ENCODE measurements around the gene TMEM89. TPM values are rescaled to one million over a fixed set of nuclear protein-coding genes. Genes with fewer than 3 reads are reported as not detected.

TMEM89 gene
- total and polyA plus RNA-seq, 5 donors from 2014 or later = not detected

- no peaks in the 10 kb centered on the region for H3K4me1 ChIP-seq (ENCODE audit: control insufficient read depth, insufficient read depth, low read length, poor library complexity, severe bottlenecking)
- no peak overlapping the region for H3K27ac ChIP-seq (ENCODE audit: insufficient read depth, low read length, poor library complexity, severe bottlenecking)
- no peak overlapping the region for H3K27ac Mint-ChIP-seq
- no peaks in the 10 kb centered on the region for H3K27me3 ChIP-seq (ENCODE audit: control insufficient read depth, insufficient read depth, low read length)
- H3K4me3 Mint-ChIP-seq = no peak overlapping the region
- H3K36me3 ChIP-seq (ENCODE audit: control insufficient read depth, insufficient read depth, low read length) = no peaks in the 10 kb centered on the region
- peaks cover 0 to 11% (median 8%) of the 10 kb centered on the region in 4 donors for H3K4me1 Mint-ChIP-seq
- no peak for DNase-seq
- H3K9me3 ChIP-seq (ENCODE audit: control insufficient read depth in 2 of 2, low read length in 2 of 2) = peaks cover 12 to 14% of the 10 kb centered on the region in 2 experiments
- H3K4me3 ChIP-seq (ENCODE audit: low read depth, low read length) = no peak overlapping the region
- ATAC-seq (ENCODE audit: low read depth in 2 of 2) = no peak
- no peaks in the 10 kb centered on the region for H3K27me3 Mint-ChIP-seq
- peaks cover 0 to 11% (median 0%) of the 10 kb centered on the region in 7 donors for H3K9me3 Mint-ChIP-seq
- H3K36me3 Mint-ChIP-seq = peaks cover 3% of the 10 kb centered on the region
These were observed 1.7 kb downstream of the TMEM89 start for GRCh38 chr3:48619541-48620524.

GRCh38 chr3:48617559-48617958 is 4.0 kb downstream of the TMEM89 start:
- Histone ChIP-seq H3K27ac (ENCODE audit: insufficient read depth, low read length, poor library complexity, severe bottlenecking) (no peak overlapping the region), H3K4me3 (ENCODE audit: low read depth, low read length) (no peak overlapping the region), H3K27me3 (ENCODE audit: control insufficient read depth, insufficient read depth, low read length) (no peaks in the 10 kb centered on the region), H3K9me3 (ENCODE audit: control insufficient read depth in 2 of 2, low read length in 2 of 2) (peaks cover 12 to 14% of the 10 kb centered on the region in 2 experiments), H3K36me3 (ENCODE audit: control insufficient read depth, insufficient read depth, low read length) (no peaks in the 10 kb centered on the region), H3K4me1 (ENCODE audit: control insufficient read depth, insufficient read depth, low read length, poor library complexity, severe bottlenecking) (no peaks in the 10 kb centered on the region)
- Mint-ChIP-seq H3K9me3 (peaks cover 0 to 11% (median 0%) of the 10 kb centered on the region in 7 donors), H3K4me3 (no peak overlapping the region), H3K36me3 (no peaks in the 10 kb centered on the region), H3K4me1 (no peaks in the 10 kb centered on the region), H3K27me3 (no peaks in the 10 kb centered on the region), H3K27ac (no peak overlapping the region)
- no peak for ATAC-seq (ENCODE audit: low read depth in 2 of 2)
- DNase-seq = no peak

GRCh38 chr3:48614044-48614443 is 7.5 kb downstream of the TMEM89 start:
- Histone ChIP-seq H3K27me3 (ENCODE audit: control insufficient read depth, insufficient read depth, low read length) (no peaks in the 10 kb centered on the region), H3K9me3 (ENCODE audit: control insufficient read depth in 2 of 2, low read length in 2 of 2) (peaks cover 12 to 14% of the 10 kb centered on the region in 2 experiments), H3K36me3 (ENCODE audit: control insufficient read depth, insufficient read depth, low read length) (no peaks in the 10 kb centered on the region), H3K4me3 (ENCODE audit: low read depth, low read length) (no peak overlapping the region), H3K27ac (ENCODE audit: insufficient read depth, low read length, poor library complexity, severe bottlenecking) (no peak overlapping the region), H3K4me1 (ENCODE audit: control insufficient read depth, insufficient read depth, low read length, poor library complexity, severe bottlenecking) (no peaks in the 10 kb centered on the region)
- no peaks in the 10 kb centered on the region for H3K27me3 Mint-ChIP-seq
- ATAC-seq (ENCODE audit: low read depth in 2 of 2) (no peak), DNase-seq (peak in 1 of 3 donors; percentile 23)
- peaks cover 3% of the 10 kb centered on the region for H3K36me3 Mint-ChIP-seq
- peaks cover 0 to 7% (median 2%) of the 10 kb centered on the region in 4 donors for H3K4me1 Mint-ChIP-seq
- no peak overlapping the region for H3K27ac Mint-ChIP-seq
- peaks cover 0 to 11% (median 0%) of the 10 kb centered on the region in 7 donors for H3K9me3 Mint-ChIP-seq
- H3K4me3 Mint-ChIP-seq = peak overlapping the region in 1 of 4 donors; percentile 54

GRCh38 chr3:48612309-48612708 is 9.3 kb downstream of the TMEM89 start:
- Histone ChIP-seq H3K27me3 (ENCODE audit: control insufficient read depth, insufficient read depth, low read length) (no peaks in the 10 kb centered on the region), H3K36me3 (ENCODE audit: control insufficient read depth, insufficient read depth, low read length) (no peaks in the 10 kb centered on the region), H3K9me3 (ENCODE audit: control insufficient read depth in 2 of 2, low read length in 2 of 2) (peaks cover 5% of the 10 kb centered on the region in 2 experiments), H3K4me3 (ENCODE audit: low read depth, low read length) (no peak overlapping the region), H3K4me1 (ENCODE audit: control insufficient read depth, insufficient read depth, low read length, poor library complexity, severe bottlenecking) (peaks cover 9% of the 10 kb centered on the region), H3K27ac (ENCODE audit: insufficient read depth, low read length, poor library complexity, severe bottlenecking) (no peak overlapping the region)
- H3K27ac Mint-ChIP-seq = no peak overlapping the region
- no peak for ATAC-seq (ENCODE audit: low read depth in 2 of 2)
- peak overlapping the region in 3 of 4 donors; percentile 8 to 50 (median 15) for H3K4me3 Mint-ChIP-seq
- no peak for DNase-seq
- peaks cover 8% of the 10 kb centered on the region for H3K36me3 Mint-ChIP-seq
- H3K9me3 Mint-ChIP-seq = peaks cover 0 to 6% (median 0%) of the 10 kb centered on the region in 7 donors
- no peaks in the 10 kb centered on the region for H3K27me3 Mint-ChIP-seq
- H3K4me1 Mint-ChIP-seq = peaks cover 8 to 19% (median 13%) of the 10 kb centered on the region in 4 donors

- DNase-seq (peak; percentile 86 to 94 (median 92)), ATAC-seq (ENCODE audit: low read depth in 2 of 2) (peak; percentile 99)
- H3K27me3 Mint-ChIP-seq = no peaks in the 10 kb centered on the region
- H3K4me1 Mint-ChIP-seq = peaks cover 8 to 27% (median 16%) of the 10 kb centered on the region in 4 donors
- peaks cover 22% of the 10 kb centered on the region for H3K36me3 Mint-ChIP-seq
- H3K27ac Mint-ChIP-seq = peak within 1 kb of the TSS; percentile 88 to 99 (median 94)
- H3K36me3 ChIP-seq (ENCODE audit: control insufficient read depth, insufficient read depth, low read length) = peaks cover 16% of the 10 kb centered on the region
- H3K4me3 ChIP-seq (ENCODE audit: low read depth, low read length) = peak within 1 kb of the TSS; percentile 83
- H3K27me3 ChIP-seq (ENCODE audit: control insufficient read depth, insufficient read depth, low read length) = no peaks in the 10 kb centered on the region
- H3K4me1 ChIP-seq (ENCODE audit: control insufficient read depth, insufficient read depth, low read length, poor library complexity, severe bottlenecking) = peaks cover 9% of the 10 kb centered on the region
- no peaks in the 10 kb centered on the region for H3K9me3 ChIP-seq (ENCODE audit: control insufficient read depth in 2 of 2, low read length in 2 of 2)
- no peaks in the 10 kb centered on the region for H3K9me3 Mint-ChIP-seq
- peak within 1 kb of the TSS; percentile 72 for H3K27ac ChIP-seq (ENCODE audit: insufficient read depth, low read length, poor library complexity, severe bottlenecking)
- peak within 1 kb of the TSS; percentile 95 to 99 (median 98) for H3K4me3 Mint-ChIP-seq
These were observed 12.2 kb downstream of the TMEM89 start, which contains the start of gene UQCRC1 for GRCh38 chr3:48609088-48610005. Gene UQCRC1 (minus strand): TSS chr3:48609646. CDS start chr3:48609620, 26 bp downstream.

- DNase-seq = peak in 1 of 3 donors; percentile 13
- H3K27ac Mint-ChIP-seq = peak overlapping the region in 1 of 3 donors; percentile 94
These were observed 14.1 kb downstream of the TMEM89 start for GRCh38 chr3:48607519-48607918.

GRCh38 chr3:48601622-48601994 is 20.0 kb downstream of the TMEM89 start:
- Histone ChIP-seq H3K27me3 (ENCODE audit: control insufficient read depth, insufficient read depth, low read length) (no peaks in the 10 kb centered on the region), H3K9me3 (ENCODE audit: control insufficient read depth in 2 of 2, low read length in 2 of 2) (no peaks in the 10 kb centered on the region), H3K27ac (ENCODE audit: insufficient read depth, low read length, poor library complexity, severe bottlenecking) (no peak overlapping the region), H3K4me3 (ENCODE audit: low read depth, low read length) (no peak overlapping the region), H3K4me1 (ENCODE audit: control insufficient read depth, insufficient read depth, low read length, poor library complexity, severe bottlenecking) (no peaks in the 10 kb centered on the region), H3K36me3 (ENCODE audit: control insufficient read depth, insufficient read depth, low read length) (peaks cover 62% of the 10 kb centered on the region)
- H3K4me3 Mint-ChIP-seq = no peak overlapping the region
- peaks cover 38% of the 10 kb centered on the region for H3K36me3 Mint-ChIP-seq
- ATAC-seq (ENCODE audit: low read depth in 2 of 2) = no peak
- H3K27me3 Mint-ChIP-seq = no peaks in the 10 kb centered on the region
- H3K4me1 Mint-ChIP-seq = peaks cover 0 to 10% (median 4%) of the 10 kb centered on the region in 4 donors
- no peaks in the 10 kb centered on the region for H3K9me3 Mint-ChIP-seq
- no peak for DNase-seq
- no peak overlapping the region for H3K27ac Mint-ChIP-seq

More at GRCh38 chr3:48607519-48607918, 14.1 kb downstream of the TMEM89 start:
- H3K4me3 Mint-ChIP-seq = peak overlapping the region; percentile 10 to 99 (median 96)
- H3K36me3 Mint-ChIP-seq = peaks cover 29% of the 10 kb centered on the region
- Histone ChIP-seq H3K36me3 (ENCODE audit: control insufficient read depth, insufficient read depth, low read length) (peaks cover 34% of the 10 kb centered on the region), H3K4me3 (ENCODE audit: low read depth, low read length) (no peak overlapping the region), H3K9me3 (ENCODE audit: control insufficient read depth in 2 of 2, low read length in 2 of 2) (no peaks in the 10 kb centered on the region), H3K27ac (ENCODE audit: insufficient read depth, low read length, poor library complexity, severe bottlenecking) (no peak overlapping the region), H3K27me3 (ENCODE audit: control insufficient read depth, insufficient read depth, low read length) (no peaks in the 10 kb centered on the region), H3K4me1 (ENCODE audit: control insufficient read depth, insufficient read depth, low read length, poor library complexity, severe bottlenecking) (peaks cover 9% of the 10 kb centered on the region)
- peaks cover 8 to 27% (median 16%) of the 10 kb centered on the region in 4 donors for H3K4me1 Mint-ChIP-seq
- no peaks in the 10 kb centered on the region for H3K9me3 Mint-ChIP-seq
- no peak for ATAC-seq (ENCODE audit: low read depth in 2 of 2)
- H3K27me3 Mint-ChIP-seq = no peaks in the 10 kb centered on the region

Measured in CD4-positive, CD25-positive, alpha-beta regulatory T cell (primary cell).